ENCODE data around the gene DNER.

- TF ChIP-seq CTCF (IDR thresholded peaks at IDR 0.05) (no peak), POLR2A (IDR thresholded peaks at IDR 0.05) (no peak)
These were observed 227.7 kb downstream of the DNER start for GRCh38 chr2:229486673-229487072.
